Bronchial smooth muscle cell (primary cell): ENCODE data around the gene MRPL54. TPM values are rescaled to one million over a fixed set of nuclear protein-coding genes. Genes with fewer than 3 reads are reported as not detected.

Experiments
- total RNA-seq: library from RNA; depleted of rRNA; stranded (reverse); fragments of >200 nt; gene quantifications from 2 replicates; pipeline ENCODE4 v1.2.1, GENCODE V29; 2014

Gene MRPL54
- 16.6 and 54.7 TPM in 2 replicates for total RNA-seq

DNA sequence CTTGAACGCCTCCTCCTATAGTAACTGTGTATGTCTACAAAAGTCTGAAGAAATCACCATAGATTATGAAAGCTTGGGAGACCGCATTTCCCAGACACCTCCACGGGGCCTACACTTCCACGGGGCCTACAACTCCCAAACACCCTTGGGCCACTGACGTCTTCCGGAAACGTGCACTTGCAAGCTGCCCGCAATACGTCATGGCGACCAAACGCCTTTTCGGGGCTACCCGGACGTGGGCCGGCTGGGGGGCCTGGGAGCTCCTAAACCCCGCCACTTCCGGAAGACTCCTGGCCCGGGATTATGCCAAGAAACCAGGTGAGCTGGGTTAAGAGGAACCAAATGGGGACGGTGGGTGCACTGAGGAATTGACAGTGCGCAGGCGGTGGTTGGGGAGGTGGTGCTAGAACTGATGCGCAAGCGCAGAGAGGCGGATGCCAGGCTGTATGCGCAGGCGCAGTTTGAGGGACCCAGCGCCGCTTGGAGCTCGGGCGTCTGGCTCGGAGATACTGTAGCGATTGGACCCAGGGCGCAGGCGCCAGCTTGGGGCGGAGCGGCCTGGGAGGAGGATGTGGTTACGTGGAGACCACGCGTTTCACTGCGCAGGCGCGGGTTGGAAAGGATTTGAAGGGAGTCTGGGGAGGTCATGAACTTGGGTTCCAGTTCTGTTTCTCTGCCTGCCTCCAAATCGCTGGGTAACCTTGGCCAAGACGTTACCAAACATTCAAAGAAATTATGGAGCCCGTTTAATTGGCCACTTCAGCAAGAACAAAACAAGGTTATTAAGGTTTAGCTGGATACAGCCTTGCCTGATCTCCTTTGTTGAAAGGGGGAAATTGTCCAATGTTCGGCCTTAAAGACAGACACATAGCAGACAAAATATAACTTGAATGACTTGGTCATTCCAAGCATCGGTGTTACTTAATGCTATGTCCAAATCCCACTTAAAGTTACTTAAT is at the start of gene MRPL54:
MRPL54 (plus strand) TSS at position 182 of the 959 bp plus-strand sequence; CDS start at position 201, 19 bp downstream.

DNA sequence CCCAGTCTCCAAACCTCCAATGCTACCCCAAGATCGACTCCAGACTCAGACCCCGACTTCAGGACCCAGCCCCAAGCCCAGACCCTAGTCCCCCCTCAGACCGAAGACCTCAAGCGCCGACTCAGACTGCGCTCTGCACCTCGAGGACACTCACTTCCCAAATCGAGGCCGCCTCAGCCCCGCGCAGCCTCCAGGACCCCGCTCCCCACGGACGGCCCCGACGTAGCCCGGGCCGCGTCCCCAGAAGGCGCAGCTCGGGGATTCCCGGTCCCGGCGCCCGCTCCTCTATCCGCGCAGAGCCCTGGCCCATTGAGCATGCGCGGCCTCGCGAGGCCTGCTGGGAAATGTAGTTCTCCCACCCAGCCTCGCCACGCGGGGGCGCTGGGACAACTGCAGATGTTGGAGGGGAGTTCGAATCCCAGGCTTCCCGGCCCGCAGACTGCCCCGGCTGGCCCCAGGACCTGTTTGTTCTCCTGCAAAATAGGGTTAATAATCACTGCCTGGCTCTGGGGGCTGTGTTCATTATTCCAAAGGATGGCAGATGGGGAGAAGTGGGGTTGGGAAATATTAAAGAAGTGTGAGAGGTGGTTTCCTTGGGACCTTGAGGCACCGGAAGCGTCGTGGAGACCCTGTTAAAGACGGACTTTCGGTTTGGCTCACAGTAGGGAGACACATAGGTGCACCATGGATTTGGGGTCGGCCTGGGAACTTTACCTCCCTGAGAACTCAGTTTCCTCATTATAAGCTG is 926 bp upstream of the MRPL54 start, which contains the start of gene APBA3:
APBA3 (minus strand) TSS at position 311 of the 748 bp plus-strand sequence. CDS start 1,428 bp downstream, outside the sequence.

DNA sequence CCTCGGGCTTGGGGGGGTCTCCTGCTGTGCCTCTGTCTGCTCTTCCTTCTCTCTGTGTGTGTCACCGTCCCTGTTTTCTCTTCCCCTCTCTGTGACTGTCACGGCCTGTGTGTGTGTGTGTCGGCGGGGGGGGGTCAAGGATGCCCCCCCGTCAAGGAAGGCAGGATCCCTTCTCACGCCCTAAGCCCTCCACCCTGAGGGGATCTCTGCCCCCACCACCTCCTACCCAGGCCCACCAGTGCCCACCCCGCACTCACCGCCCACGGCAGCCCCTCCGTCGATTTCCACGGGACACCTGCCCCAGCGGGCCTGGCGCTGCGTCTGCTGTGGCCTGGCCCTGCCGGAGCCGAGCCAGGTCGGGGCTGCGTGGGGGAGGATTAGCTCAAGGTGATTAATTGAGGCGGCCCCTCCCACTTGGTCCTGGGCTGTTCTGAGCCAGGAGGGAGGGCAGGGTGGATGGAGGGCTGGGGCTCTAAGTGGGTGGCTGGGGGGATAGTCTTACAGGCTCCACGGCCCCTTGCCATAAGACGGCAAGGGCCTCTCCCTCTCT is 9.5 kb downstream of the MRPL54 start, which contains the start of gene RAX2:
RAX2 (minus strand) TSS at position 323 of the 550 bp plus-strand sequence. CDS start 486 bp downstream, outside the sequence.

DNA sequence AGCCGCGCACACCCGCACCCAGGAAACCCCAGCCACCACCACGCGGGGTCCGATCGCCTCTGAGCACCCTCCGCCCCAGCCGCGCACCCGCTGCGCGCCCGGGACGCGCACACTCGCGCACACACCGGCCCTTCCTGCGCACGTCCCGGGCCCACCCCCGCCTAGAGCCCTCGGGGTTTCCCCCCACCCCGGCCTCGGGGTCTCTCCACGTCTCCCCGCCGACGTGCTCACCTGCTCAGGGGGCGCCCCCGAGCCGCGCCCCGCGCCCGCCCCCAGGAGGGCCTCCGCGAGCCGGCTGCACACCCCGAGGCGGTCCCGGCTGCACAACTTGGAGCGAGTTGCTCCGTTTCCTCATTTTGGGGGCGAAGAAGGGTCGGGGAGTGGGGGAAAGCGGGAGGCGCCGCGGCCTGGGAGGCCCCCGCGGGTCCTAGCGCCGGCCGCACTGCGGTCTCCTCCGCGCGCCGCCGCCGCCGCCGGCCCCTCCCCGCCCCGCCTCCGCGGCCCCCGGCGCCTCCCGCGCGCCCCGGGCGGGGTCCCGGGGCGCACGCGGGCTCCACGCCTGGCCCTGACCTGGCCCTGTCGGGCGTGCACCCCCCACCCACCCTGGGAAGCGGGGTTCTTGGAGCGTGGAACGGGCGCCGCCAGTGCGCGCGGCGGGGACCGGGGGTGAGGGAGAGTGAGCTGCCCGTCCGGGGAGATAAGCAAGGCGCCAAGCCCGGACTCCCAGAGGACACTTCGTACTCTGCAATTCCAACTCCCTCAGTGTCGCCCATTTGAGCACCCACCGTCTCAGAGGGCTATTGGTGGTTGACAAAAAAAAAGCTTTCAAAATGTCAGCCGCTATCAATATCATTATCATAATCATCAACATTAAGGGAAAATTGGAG is 23.7 kb downstream of the MRPL54 start, which contains the start of gene MATK:
MATK (minus strand) TSS at position 444 of the 887 bp plus-strand sequence. CDS start 1,246 bp downstream, outside the sequence.

Other genes starting within 250 kb of the MRPL54 start
- not detected in 2 replicates for gene TEKTIP1, start 223.5 kb upstream of the MRPL54 start, total RNA-seq
- 57.7 and 87.0 TPM in 2 replicates for gene MFSD12, start 205.1 kb upstream of the MRPL54 start, total RNA-seq
- 67.4 and 88.1 TPM in 2 replicates for gene HMG20B, start 189.7 kb upstream of the MRPL54 start, total RNA-seq
- gene GIPC3, start 177.2 kb upstream of the MRPL54 start, total RNA-seq = 0.09 TPM in 1 of 2 replicates, not detected in the other
- gene TBXA2R, start 155.8 kb upstream of the MRPL54 start, total RNA-seq = 1.1 and 1.5 TPM in 2 replicates
- 23.8 and 30.3 TPM in 2 replicates for gene CACTIN, start 135.9 kb upstream of the MRPL54 start, total RNA-seq
- 20.3 and 33.6 TPM in 2 replicates for gene PIP5K1C, start 62.2 kb upstream of the MRPL54 start, total RNA-seq
- gene TJP3, start 54.3 kb upstream of the MRPL54 start, total RNA-seq = under 0.01 TPM in 1 of 2 replicates, not detected in the other
- gene APBA3, start 990 bp upstream of the MRPL54 start, total RNA-seq = 12.1 and 12.5 TPM in 2 replicates
- not detected in 2 replicates for gene RAX2, start 9.5 kb downstream of the MRPL54 start, total RNA-seq
- gene MATK, start 23.7 kb downstream of the MRPL54 start, total RNA-seq = 0.16 TPM in 1 of 2 replicates, not detected in the other
- not detected in 2 replicates for gene ZFR2, start 106.4 kb downstream of the MRPL54 start, total RNA-seq
- gene ATCAY, start 118.0 kb downstream of the MRPL54 start, total RNA-seq = not detected in 2 replicates
- gene NMRK2, start 170.4 kb downstream of the MRPL54 start, total RNA-seq = not detected in 2 replicates
- 105 and 154 TPM in 2 replicates for gene DAPK3, start 208.4 kb downstream of the MRPL54 start, total RNA-seq
- gene EEF2, start 222.8 kb downstream of the MRPL54 start, total RNA-seq = 2,991 and 4,523 TPM in 2 replicates
- 9.8 and 13.6 TPM in 2 replicates for gene PIAS4, start 245.1 kb downstream of the MRPL54 start, total RNA-seq